ENCODE data around the gene AFF4.
"Not testable (repeated sequence)": the region's sequence is repeated elsewhere in the genome, so short reads cannot be mapped to it uniquely, and the experiment has no call there.

The AFF4 gene

DNA sequence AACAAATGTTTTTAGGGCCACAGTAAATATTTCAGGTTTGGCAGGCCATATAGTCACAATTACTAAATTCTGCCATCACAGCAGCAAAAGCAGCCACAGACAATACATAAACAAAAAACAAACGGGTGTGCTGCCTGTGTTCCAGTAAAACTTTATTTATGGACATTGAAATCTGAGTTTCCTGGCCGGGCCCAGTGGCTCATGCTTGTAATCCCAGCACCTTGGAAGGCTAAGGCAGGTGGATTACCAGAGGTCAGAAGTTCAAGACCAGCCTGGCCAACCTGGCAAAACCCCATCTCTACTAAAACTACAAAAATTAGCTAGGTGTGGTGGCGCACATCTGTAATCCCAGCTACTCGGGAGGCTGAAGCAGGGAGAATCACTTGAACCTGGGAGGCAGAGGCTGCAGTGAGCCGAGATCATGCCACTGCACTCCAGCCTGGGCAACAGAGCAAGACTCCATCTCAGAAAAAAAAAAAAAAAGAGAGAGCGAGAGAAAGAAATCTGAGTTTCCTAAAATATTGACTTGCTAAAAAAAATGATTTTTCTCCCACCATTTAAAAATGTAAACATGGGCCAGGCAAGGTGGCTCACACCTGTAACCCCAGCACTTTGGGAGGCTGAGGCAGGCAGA, 7.2 kb downstream of the AFF4 start:
- DNase-seq (ENCODE audit: low spot score): not testable (repeated sequence)

DNA sequence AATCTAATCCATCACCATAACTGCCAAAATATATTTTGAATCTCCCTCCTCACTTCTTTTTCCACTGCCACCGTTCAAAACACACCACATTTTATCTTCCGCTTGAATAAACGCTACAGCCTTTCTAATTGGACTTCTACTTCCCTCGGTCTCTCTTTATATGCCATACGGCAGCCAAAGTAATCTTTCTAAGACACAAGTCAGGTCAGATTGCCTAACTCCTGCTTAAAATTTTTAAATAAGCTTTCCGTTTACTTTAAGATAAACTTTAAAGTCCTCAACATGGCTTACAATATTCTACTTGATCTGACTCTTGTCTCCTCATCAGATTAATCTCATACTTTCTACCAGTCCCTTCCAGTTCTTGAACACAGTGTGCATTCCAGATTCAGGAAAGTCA, 9.7 kb downstream of the AFF4 start:
- DNase-seq (ENCODE audit: low spot score): no peak

DNA sequence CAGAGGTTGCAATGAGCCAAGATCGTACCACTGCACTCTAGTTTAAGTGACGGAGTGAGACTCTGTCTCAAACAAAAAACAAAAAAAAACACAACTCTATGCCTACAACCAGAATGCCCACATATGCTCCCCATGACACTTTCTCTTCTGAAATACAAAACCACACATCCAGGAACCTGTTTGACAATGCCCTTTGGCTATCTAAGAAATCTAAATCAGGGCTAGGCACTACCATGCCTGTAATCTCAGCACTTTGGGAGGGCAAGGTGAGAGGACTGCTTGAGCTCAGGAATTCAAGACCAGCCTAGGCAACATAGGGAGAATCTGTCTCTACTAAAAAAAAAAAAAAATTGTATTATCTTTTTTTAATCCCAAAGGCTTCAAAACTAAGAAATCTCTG, 10.6 kb downstream of the AFF4 start:
- no peak for DNase-seq (ENCODE audit: low spot score)

DNA sequence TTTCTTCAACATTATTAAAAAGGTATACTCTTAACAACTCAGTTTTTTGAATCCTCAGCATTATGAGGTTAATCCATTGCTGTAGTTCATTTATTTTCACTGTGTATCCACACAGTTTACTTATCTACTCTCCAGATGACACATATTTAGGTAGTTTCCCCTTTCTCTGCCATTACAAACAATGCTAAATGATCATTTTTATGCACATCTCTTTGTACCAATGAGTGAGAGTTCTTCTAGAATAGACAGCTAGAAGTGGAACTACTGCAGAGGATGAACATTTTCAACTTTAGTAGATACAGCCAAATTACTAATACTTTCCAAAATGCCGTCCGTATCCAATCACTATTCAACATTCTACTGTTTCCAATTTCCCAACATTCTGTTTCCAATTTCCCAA, 11.5 kb downstream of the AFF4 start:
- no peak for DNase-seq (ENCODE audit: low spot score)

DNA sequence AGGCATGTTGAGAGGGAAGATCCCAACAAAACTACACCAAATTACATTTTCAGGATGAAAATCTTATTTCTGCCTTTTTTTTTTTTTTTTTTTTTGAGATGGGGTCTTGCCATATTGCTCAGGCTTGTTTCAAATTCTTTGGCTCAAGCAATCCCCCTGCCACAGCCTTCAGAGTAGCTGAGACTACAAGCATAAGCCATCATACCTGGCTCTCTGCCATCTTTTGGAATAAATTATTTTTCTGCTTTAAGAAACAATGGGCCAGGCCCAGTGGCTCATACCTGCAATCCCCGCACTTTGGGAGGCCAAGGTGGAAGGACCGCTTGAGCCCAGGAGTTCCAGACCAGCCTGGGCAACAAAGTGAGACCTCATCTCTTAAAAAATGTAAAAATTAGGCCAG, 14.3 kb downstream of the AFF4 start:
- no peak for DNase-seq (ENCODE audit: low spot score)

DNA sequence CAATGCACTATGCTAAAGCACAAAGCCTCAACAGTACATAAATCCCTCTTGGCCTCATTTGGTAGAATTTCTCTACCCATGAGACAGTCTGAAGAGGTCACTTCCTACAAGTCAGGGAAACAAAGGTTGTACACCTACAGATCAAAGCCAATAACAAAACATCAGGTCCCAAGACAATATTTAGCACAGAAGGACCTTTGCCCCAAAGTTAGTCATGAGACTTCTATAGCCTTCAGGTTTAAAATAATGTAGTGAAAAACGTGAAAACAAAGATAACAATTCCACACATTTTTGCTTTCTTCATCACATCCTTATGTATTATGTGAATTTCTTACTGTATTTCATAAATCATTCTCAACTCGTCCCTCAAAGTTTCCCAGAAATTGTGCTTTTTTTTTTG, 15.8 kb downstream of the AFF4 start:
- no peak for DNase-seq (ENCODE audit: low spot score)

DNA sequence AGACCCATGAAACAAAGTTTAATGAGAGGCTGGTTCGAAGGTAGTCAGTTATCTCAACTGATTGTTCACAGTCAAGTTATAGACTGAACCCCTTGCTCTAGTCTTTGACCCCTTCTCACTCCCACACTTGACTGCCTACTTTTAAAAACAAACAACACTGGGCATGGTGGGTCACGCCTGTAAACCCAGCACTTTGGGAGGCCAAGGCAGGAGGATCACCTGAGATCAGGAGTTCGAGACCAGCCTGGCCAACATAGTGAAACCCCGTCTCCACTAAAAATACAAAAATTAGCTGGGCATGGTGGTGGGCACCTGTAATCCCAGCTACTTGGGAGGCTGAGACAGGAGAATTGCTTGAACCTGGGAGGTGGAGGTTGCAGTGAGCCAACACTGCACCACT, 18.1 kb downstream of the AFF4 start:
- not testable (repeated sequence) for DNase-seq (ENCODE audit: low spot score)

DNA sequence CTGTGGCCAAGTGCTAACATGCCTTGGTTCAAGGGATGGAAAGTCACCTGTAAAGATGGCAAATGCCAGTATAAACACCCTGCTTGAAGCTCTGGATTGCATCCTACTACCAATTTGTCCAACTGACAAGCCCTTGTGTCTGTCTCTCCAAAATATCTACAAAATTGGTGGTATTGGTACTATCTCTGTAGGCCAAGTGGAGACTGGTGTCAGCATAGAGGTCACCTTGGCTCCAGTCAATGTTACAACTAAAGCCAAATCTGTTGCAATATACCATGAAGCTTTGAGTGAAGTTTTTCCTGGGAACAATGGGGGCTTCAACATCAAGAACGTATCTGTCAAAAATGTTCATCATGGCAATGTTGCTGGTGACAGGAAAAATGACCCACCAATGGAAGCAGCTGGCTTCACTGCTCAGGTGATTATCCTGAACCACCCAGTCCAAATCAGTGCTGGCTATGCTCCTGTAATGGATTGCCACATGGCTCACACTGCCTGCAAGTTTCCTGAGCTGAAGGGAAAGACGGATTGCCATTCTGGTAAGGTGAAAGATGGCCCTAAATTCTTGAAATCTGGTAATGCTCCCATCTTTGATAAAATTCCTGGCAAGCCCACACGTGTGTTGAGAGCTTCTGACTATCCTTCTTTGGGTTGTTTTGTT, 19.9 kb downstream of the AFF4 start:
- no peak for DNase-seq (ENCODE audit: low spot score)

DNA sequence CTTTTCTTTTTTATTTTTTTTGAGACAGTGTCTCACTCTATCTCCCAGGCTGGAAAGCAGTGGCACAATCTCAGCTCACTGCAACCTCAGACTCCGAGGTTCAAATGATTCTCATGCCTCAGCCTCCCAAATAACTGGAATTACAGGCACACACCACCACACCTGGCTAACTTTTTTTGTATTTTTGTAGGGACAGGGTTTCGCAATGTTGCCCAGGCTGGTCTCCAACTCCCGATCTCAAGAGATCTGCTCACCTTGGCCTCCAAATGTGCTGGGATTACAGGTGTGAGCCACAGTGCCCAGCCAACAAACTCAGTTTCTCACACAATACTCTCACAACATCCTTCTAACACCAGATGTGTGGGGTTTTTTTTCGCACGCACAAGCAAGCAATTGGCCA, 22.1 kb downstream of the AFF4 start:
- DNase-seq (ENCODE audit: low spot score): no peak

DNA sequence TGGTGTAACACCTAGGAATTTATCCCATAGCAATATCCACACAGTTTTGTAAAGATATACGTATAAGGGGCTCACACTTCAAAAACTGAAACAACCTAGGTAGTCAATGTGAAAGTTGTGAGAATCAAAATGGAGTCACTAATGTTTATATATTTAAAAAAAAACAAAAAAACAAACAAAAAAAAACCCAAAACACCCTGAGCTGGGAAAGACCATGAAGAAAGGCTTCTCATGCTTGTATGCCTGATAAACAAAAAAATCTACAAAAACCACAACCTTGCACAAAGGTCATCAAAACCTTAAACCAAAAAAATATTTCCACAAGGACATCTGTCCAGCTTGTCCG, 35.4 kb downstream of the AFF4 start:
- DNase-seq (ENCODE audit: low spot score): no peak

DNA sequence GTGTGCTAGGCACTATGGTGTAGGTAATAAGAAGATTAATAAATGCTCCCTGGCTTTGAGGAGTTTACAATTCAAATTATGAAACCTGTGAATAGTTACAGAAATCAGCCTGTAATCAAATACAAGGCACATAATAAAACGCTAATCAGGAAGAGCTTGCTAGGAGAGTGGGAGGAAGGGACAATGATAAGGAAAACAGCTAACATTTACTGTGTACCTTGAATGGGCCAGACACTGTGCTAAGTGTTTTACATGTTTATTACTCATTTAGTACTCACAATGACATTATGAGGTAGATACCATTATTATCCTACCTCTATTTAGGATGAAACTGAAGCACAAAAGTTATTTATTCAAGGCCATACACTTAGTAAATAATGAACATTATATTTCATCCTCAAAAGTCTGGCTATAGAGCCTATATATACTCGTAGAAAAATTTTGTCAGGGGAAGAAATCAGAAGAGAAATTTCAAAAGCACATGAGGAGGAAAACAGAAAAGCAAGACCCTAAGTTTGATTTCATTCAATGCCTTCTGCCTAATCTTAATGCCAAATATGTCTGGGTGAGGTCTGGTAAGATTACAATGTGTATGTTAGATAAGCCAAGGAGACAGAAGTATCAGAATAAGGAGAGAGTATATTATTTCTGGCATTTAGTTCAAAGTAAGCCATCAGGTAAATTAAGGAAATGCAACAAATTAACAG, 35.9 kb downstream of the AFF4 start:
- DNase-seq (ENCODE audit: low spot score): no peak

DNA sequence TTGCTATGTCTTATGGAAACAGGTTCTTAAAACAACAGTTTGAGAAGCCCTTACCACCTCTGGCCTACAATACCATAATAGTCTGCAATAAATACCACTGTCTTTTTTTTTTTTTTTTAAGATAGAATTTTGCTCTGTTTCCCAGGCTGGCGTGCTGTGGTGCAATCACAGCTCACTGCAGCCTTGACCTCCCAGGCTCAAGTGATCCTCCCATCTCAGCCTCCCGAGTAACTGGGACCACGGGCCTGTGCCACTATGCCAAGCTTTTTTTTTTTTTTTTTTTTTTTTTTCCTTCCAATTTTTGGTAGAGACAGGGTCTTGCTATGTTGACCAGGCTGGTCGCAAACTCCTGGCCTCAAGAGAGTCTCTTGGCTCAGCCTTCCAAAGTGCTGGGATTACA, 37.0 kb downstream of the AFF4 start:
- no peak for DNase-seq (ENCODE audit: low spot score)

DNA sequence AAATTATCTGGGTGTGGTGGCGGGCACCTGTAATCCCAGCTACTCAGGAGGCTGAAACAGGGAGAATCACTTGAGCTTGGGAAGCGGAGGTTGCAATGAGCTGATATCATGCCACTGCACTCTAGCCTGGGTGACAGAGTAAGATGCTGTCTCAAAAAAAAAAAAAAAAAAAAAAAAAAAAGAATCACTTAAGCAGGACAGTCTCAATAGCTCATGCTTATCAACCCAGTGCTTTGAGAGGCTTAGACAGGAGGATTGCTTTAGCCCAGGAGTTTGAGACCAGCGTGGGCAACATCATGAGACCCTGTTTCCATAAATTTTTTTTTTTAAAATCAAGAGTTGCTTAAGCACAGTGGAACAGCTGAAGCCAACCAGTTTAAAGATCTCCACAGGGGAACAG, 47.3 kb downstream of the AFF4 start:
- no peak for DNase-seq (ENCODE audit: low spot score)

DNA sequence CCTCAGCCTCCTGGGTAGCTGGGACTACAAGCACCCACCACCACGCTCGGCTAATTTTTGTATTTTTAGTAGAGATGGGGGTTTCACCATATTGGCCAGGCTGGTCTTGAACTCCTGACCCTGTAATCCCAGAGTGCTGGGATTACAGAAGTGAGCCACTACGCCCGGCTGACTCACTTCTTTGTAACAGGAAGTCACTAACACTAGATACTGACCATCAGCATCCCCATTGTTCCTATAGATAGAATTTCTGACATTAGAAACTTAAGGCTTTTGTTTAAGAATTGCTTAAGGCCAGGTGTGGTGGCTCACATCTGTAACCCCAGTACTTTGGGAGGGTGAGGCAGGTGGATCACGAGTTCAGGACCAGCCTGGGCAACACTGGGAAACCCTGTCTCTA, 47.8 kb downstream of the AFF4 start:
- no peak for DNase-seq (ENCODE audit: low spot score)

DNA sequence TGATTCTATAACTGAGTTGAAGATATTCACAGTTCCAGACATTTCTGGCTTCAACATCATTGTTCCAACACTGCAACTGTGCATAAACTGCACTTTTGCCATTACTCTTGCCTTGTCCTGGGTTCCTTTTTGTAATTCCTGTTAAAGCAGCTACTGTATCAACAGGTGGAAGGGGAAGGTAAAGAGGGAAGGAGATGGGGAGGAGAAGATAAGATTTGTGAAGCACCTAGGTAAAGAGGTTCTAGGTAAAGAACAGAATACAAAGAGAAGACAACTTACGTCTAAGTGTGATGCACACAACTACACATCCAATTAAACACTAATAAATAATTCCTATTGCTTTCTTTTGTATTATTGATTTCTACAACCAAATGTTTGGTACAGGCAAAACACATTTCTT, 53.7 kb downstream of the AFF4 start:
- DNase-seq (ENCODE audit: low spot score): no peak

DNA sequence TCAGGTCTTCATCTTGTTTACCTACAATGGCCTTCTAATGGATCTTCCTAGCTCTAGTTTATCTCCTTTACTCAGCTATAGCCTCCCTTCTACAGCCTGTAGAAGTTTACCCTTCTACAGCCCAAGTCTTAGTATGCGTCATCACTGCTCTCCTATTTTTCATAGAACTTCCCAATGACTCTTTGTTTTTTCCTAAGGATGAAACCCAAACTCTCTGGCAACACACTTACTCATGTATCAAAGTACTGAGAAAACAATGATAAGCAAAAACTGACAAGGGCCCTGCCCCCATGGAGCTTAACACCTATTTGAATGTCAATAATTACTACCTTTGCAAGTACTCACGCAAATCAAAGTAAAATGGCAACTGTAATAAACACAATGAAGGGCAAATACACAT, 56.3 kb downstream of the AFF4 start:
- DNase-seq (ENCODE audit: low spot score): no peak

DNA sequence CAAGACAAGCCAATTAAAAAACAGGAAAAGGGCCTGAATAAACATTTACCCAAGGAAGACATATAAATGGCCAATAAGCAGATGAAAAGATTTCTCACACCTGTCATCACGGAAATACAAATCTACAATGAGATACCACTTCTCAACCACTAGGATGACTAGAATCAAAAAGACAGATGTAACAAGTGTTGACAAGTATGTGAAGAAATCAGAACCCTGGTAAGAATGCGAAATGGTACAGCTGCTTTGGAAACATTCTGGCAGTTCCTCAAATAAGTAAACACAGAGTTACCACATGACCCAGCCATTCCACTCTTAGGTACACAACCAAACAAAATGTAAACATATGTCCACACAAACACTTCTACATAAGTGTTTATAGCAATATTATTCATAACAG, 57.5 kb downstream of the AFF4 start:
- DNase-seq (ENCODE audit: low spot score): no peak

DNA sequence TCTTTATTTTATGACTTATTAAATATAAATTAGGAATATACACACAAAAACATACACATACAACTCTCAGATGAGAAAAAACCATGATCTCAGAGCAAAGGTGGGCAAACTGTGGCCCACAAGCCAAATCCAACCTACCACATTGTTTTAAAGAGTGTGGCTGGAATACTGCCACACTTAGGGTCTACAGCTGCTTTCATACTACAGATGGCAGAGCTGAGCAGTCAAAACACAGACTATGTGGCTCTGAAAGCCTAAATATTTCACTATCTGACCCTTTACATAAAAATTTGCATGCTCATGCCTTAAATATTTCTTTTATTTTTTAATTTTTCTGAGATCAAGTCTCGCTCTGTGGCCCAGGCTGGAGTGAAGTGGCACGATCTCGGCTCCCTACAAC, 61.7 kb downstream of the AFF4 start:
- DNase-seq (ENCODE audit: low spot score): no peak

DNA sequence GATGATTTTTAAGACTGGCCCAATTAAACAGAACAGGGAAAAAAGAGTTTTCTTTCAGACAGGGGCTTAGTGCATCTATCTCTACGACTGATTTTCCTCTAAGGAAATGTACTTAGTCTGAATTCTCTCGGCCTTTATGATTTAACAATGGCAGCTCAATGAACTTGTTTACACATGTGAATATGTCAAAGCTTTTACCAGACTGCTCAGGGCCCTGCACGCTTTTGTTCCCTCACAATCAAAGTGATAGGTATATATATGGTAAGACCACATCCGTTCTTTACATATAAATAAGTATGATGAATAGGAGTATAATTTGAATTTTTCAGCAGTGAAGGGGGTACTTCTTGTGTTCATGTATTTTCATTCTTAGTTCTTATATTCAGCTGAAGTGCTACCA, 62.4 kb downstream of the AFF4 start:
- DNase-seq (ENCODE audit: low spot score): no peak

DNA sequence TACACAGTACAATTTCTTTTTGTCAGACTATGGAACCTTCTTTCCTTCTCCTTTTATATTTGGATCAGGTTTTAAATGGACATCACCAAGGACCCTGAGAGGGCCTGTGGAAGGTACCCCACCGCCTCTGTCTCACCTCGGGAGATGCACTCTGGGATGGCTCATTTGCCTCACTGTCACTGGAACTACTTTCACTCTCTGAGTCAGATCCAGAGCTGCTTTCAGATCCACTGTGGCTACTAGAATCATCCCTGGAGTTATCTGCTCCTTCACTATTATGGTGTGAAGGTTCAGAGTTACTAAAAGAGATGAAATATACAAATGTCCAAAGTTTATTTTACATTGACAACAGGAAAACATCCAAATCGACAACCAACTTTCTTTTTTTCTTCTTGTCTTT, 65.3 kb downstream of the AFF4 start:
- DNase-seq (ENCODE audit: low spot score): no peak

DNA sequence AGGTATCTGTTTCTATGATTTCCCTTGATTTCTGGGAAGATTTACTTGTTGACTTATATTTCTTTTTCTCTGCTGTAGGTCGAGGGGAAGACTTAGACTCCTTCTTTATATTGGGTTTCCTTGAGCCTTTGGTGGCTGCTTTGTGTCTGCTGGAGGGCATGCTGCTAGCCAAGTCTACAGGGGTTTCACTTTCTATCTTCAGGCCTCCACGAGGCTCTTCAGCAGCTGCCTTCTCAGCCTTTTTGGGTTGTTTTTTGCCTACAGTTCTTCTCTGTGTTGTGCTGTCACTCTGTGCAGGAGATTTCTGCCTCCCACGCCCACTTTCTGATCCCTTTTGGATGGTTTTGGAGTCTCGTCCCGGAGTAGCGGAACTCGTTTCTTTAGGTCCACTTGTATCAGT, 66.7 kb downstream of the AFF4 start:
- DNase-seq (ENCODE audit: low spot score): no peak

DNA sequence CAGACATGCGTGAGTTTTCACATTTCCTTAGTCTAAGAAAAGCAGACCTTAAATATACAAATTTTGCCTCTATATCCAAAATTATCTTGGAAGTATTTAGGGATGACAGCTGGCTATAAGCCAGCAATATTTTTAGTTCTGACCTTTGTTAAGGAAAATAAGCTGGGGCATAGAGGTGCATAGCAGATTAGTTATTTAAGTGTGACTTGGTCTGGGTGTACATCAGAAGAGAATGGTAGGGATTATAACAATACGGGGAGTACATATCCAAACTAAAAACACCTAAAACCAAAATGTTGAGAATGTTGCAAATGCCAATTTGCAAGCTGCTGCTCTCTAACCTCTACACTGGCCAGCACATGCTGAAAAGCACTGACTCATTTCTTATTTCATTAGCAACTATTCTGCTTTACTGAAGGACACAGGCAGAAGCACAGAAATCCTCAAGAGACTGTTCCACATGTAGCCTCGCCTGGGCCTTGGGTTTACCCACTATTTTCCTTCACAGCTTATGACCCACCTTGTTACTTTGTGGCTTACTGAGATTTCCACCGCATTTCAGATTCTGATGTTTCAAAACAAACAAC, 67.6 kb downstream of the AFF4 start:
- DNase-seq (ENCODE audit: low spot score): no peak

DNA sequence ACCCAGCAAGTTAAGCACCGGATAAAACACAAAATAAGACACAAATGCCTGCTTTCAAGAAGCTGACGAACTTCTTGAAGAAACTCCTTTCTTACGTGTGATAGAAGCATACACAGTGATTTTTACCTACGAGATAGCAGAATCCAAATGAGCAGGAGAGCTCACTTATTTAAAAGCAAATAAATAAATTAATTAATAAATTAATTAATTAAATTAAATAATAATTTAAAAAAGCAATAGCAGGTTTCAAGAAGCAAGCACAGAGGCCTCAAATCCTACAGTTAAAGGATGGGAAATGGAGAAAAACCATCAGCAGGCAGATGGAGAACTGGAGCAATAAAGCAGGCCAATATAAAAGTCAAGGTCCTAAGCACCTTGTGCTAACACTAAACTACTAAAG, 72.6 kb downstream of the AFF4 start:
- no peak for DNase-seq (ENCODE audit: low spot score)

DNA sequence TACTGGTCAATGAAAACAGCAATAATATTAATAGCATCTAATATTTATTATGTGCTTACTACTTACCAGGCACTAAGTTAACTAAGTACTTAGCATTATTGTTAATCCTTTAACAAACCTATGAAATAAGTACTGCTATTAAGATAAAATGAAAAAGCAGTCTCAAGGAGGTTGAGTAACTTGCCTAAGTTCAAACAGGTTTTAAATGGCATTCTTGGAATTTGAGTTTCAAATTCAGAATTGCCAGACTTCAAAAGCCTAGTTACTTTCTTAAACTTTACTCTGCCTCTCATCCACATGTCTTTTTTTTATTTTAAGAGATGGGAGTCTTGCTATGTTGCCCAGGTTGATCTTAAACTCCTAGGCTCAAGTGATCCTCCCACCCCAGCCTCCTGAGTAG, 73.9 kb downstream of the AFF4 start:
- no peak for DNase-seq (ENCODE audit: low spot score)

Data from CD4-positive, alpha-beta T cell treated with Interleukin-15 for 4 hours (primary cell).